Chondrocyte (in vitro differentiated cells): ENCODE results near the gene PARD3B. TPM values are rescaled to one million over a fixed set of nuclear protein-coding genes. Genes with fewer than 3 reads are reported as not detected.

ENCODE experiments used
- DNase-seq: peaks from one replicate; pipeline ENCODE4 v3.0.0; 2021; ENCODE audit warnings: mixed read lengths, low spot score
- H3K27ac Mint-ChIP-seq: one replicate; pipeline ENCODE4 v1.8.0; 2021; ENCODE audit warnings: mild to moderate bottlenecking, moderate library complexity, mixed read lengths; ENCODE audit not compliant: unreplicated experiment
- H3K27me3 Mint-ChIP-seq: 2 replicates; pipeline ENCODE4 v1.8.0; 2021; ENCODE audit warnings: low read depth, mixed read lengths
- H3K36me3 Mint-ChIP-seq: 2 replicates; pipeline ENCODE4 v1.8.0; 2021; ENCODE audit warnings: low read depth, mixed read lengths
- H3K4me1 Mint-ChIP-seq: 2 replicates; pipeline ENCODE4 v1.8.0; 2021; ENCODE audit warnings: low read depth, mild to moderate bottlenecking, mixed read lengths
- H3K4me3 Mint-ChIP-seq: one replicate; pipeline ENCODE4 v1.8.0; 2021; ENCODE audit warnings: mild to moderate bottlenecking, moderate library complexity, mixed read lengths; ENCODE audit not compliant: unreplicated experiment
- H3K9me3 Mint-ChIP-seq: 2 replicates; pipeline ENCODE4 v1.8.0; 2021; ENCODE audit warnings: low read depth, mixed read lengths
- CTCF ChIP-seq: fragments of 200-600 bp; sonication (generic); IDR thresholded peaks from 2 replicates; pipeline ENCODE4 v1.5.0; 2021; ENCODE audit warnings: antibody characterized with exemption, mild to moderate bottlenecking, moderate library complexity
- total RNA-seq: library from RNA; stranded (reverse); gene quantifications from 3 replicates; pipeline ENCODE4 v1.2.1, GENCODE V29; 2021

PARD3B gene
- total RNA-seq, 1 donor from 2014 or later, result 24.9 TPM

- H3K9me3 Mint-ChIP-seq, result no peaks in the 10 kb centered on the region
- H3K36me3 Mint-ChIP-seq, result peaks cover 2% of the 10 kb centered on the region
- no peak for DNase-seq
- TF ChIP-seq CTCF, result no peak
- no peak overlapping the region for H3K4me3 Mint-ChIP-seq
- no peaks in the 10 kb centered on the region for H3K27me3 Mint-ChIP-seq
- H3K27ac Mint-ChIP-seq, result no peak overlapping the region
- H3K4me1 Mint-ChIP-seq, result peaks cover 15% of the 10 kb centered on the region
Measured at GRCh38 chr2:205169464-205169863, 624.2 kb downstream of the PARD3B start.

GRCh38 chr2:205170399-205170798 is 625.1 kb downstream of the PARD3B start:
- TF ChIP-seq CTCF, result no peak

GRCh38 chr2:205171261-205171940 is 626.1 kb downstream of the PARD3B start:
- peaks cover 2% of the 10 kb centered on the region for H3K36me3 Mint-ChIP-seq
- H3K4me1 Mint-ChIP-seq, result peaks cover 32% of the 10 kb centered on the region
- H3K27ac Mint-ChIP-seq, result no peak overlapping the region
- no peak for DNase-seq
- no peak overlapping the region for H3K4me3 Mint-ChIP-seq
- no peak for TF ChIP-seq CTCF
- H3K27me3 Mint-ChIP-seq, result no peaks in the 10 kb centered on the region
- H3K9me3 Mint-ChIP-seq, result no peaks in the 10 kb centered on the region

More at GRCh38 chr2:205170399-205170798, 625.1 kb downstream of the PARD3B start:
- no peaks in the 10 kb centered on the region for H3K9me3 Mint-ChIP-seq
- no peak for DNase-seq
- H3K4me3 Mint-ChIP-seq, result no peak overlapping the region
- H3K27me3 Mint-ChIP-seq, result no peaks in the 10 kb centered on the region
- peaks cover 2% of the 10 kb centered on the region for H3K36me3 Mint-ChIP-seq
- no peak overlapping the region for H3K27ac Mint-ChIP-seq
- peaks cover 22% of the 10 kb centered on the region for H3K4me1 Mint-ChIP-seq

- Mint-ChIP-seq H3K4me1 (peaks cover 48% of the 10 kb centered on the region), H3K27ac (peak overlapping the region; percentile 17), H3K9me3 (no peaks in the 10 kb centered on the region), H3K36me3 (no peaks in the 10 kb centered on the region), H3K4me3 (no peak overlapping the region), H3K27me3 (no peaks in the 10 kb centered on the region)
- no peak for DNase-seq
- no peak for TF ChIP-seq CTCF
Measured at GRCh38 chr2:205175831-205176230, 630.6 kb downstream of the PARD3B start.

- no peak for DNase-seq
- no peak for TF ChIP-seq CTCF
- Mint-ChIP-seq H3K27me3 (no peaks in the 10 kb centered on the region), H3K9me3 (no peaks in the 10 kb centered on the region), H3K27ac (no peak overlapping the region), H3K4me1 (peaks cover 51% of the 10 kb centered on the region), H3K4me3 (no peak overlapping the region), H3K36me3 (no peaks in the 10 kb centered on the region)
Measured at GRCh38 chr2:205176546-205176945, 631.3 kb downstream of the PARD3B start.
